GM12892 (cell line): ENCODE measurements around the gene FGGY.
A peak's percentile ranks its signal among the peaks of the same experiment; 100 is the strongest.
"Not testable (repeated sequence)": the region's sequence is repeated elsewhere in the genome, so short reads cannot be mapped to it uniquely, and the experiment has no call there.

Experiments
- DNase-seq: peaks from one replicate; pipeline ENCODE4 v3.0.0; 2011; ENCODE audit not compliant: insufficient read length
- FAIRE-seq: peaks from 2 replicates; lab custom pipeline; 2011; peaks lifted over from hg19 to GRCh38; lab: Jason Lieb, UNC
- POLR2A ChIP-seq: IDR thresholded peaks from 2 replicates; pipeline ENCODE4 v1.6.1; 2011; ENCODE audit warnings: low read depth, low read length, control low read depth
- POLR2AphosphoS5 ChIP-seq: IDR thresholded peaks from 2 replicates; pipeline ENCODE4 v1.6.1; 2011; ENCODE audit warnings: low read depth, low read length, control low read depth
- TAF1 ChIP-seq: IDR thresholded peaks from 2 replicates; pipeline ENCODE4 v1.6.1; 2011; ENCODE audit warnings: low read depth, mild to moderate bottlenecking, control low read depth, low read length, borderline replicate concordance

FGGY gene

DNA sequence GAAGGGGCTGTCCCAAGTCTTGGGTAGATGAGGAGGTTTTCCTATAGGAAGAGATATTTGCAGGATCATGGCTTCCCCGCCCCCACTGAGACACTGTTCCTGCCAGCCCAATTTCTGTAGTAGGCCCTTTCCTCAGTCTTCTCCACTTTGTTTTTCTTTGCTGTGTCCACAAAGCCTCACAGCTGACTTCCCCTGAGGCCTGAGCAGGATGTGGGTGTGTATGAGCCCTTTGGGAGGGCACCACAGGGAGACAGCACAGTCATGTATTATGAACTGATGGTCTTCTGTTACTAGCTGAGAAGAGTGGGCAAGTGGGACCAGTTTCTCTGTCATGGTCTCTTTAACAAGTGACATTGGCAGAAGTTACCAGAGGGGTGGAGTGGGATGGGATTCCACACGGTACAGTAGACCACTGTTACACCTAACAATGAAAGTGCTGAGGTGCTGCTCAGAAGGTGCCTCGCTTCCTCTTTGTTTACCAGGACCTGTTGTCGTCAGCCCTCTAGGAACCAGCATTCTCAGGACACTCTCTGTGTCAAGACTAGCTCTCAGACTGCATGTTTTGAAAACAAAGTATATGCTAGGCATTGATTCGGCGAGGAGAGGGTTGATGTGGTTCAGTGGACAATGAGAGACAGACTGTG lies 264.0 kb downstream of the FGGY start:
- no peak for FAIRE-seq
- DNase-seq, result no peak
- TF ChIP-seq TAF1 (no peak), POLR2AphosphoS5 (no peak), POLR2A (no peak)

DNA sequence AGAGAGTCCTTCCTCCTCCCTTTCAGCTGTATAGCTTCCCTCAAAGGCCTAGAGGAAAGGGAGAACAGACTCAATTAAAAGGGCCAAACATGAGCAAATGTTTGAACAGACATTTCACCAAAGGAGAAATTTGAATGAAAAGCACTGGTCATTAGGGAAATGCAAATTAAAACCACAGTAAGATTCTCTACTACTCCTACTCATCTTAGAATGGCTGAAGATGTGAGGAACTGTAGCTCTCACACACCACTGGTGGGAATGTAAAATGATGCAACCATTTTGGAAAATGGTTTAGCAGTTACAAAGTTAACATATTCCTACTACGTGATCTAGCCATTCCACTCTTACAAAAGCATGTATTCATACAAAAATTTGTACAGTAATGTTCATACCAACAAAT lies 264.9 kb downstream of the FGGY start:
- no peak for DNase-seq
- no peak for TF ChIP-seq POLR2AphosphoS5
- no peak for FAIRE-seq

DNA sequence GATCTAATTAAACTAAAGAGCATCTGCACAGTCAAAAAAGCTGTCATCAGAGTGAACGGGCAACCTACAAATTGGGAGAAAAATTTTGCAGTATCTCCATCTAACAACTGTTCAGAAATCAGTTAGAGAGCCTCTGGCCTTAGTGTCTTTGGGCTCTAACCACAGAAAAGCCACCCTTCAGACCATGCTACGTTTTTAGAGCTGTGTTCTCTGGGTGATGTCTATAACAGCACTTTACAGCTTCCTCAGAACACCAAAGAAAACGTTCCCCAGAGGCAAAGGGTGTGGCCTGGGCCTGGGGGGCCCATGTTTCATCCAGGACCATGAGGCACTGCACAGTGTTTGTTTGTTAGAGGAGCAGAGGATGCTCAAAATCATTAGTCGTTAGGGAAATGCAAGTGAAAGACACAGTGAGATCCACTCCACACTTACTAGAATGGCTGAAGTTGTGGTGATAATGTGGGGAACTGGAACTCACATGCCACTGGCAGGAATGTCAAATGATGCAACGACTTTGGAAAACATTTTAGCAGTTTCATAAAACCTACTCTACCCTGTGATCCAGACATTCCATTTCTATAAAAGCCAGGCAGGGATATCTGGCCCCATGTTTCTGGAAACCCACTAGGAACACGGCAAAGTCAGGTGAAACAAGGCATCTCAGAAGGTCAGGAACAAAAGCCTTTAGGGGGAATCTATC lies 267.4 kb downstream of the FGGY start:
- FAIRE-seq, result no peak
- TF ChIP-seq POLR2AphosphoS5, result no peak

DNA sequence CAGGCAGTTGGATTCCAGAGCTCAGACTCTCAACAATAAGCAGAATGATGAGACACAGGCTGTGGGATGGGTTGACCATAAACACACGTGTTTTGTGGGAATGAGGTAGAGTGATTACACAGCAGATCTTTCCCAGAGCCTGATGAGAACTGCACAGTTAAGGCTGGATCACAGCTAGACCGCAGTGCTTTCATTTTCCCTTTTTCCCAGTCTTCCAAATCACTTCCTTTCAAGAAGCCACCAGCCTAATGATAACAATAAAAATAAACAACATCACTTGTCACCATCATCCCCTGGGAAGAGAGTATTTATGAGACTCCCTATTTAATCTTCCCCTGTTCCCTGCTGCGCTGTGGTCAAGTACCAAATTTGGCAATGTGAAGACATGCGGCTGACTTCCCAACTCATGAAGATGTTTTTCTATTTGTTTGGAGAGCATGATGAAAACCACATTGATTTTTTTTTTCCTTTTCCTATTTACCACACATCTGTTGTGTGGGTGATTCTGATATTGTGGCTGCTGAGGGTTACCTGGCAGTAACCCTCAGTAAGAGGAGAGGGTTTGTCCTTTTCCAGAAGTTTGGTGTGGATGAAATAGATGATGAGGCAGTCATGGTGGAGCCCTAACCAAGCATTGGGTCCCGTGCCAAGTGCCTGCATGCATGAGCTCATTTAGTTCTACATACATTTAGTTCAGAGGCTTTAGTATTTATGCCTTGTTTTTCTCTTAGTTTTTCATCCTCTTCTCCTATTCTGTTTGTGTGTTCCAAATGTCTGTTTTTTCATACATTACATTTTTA lies 268.9 kb downstream of the FGGY start:
- FAIRE-seq (no peak), DNase-seq (no peak)
- TF ChIP-seq POLR2A (no peak), POLR2AphosphoS5 (no peak), TAF1 (no peak)

More for the DNA sequence above, 267.4 kb downstream of the FGGY start:
- DNase-seq, result no peak

DNA sequence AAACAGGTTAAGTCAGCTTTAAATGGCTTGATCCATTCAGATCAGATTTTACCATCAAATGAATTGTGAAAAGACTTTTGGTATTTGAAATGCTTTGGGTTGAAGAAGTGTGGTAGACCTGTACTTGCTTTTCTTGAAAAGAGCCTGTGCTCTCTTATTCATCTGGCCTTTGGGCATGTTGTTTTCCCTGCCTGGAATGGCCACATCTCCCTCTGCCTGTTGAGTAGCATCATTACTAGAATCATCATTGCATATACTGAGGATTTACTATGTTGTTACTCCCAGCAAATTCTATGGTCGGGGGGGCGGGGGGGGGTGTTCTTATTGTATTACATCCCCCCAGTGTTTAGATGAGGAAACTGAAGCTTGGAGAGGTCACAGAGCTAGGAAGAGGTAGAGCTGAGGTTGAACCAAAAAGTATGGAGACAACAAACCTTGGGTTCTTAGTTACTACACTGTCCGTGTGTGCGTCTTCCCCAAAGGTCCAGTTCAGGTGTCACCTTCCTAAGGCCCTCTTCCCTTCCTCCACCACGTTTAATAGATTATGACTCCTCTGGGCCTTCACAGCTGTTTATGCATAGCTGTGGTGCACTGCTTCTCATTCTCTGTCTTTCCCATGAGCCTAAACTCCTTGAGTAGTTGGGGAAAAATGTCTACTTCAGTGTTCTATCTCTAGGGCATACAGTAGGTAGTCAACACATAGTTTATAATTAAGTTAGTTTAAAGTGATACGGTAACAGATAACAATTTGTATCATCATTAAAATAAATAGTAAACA lies 271.5 kb downstream of the FGGY start:
- TF ChIP-seq TAF1 (no peak), POLR2A (no peak), POLR2AphosphoS5 (no peak)
- FAIRE-seq, result no peak
- no peak for DNase-seq

DNA sequence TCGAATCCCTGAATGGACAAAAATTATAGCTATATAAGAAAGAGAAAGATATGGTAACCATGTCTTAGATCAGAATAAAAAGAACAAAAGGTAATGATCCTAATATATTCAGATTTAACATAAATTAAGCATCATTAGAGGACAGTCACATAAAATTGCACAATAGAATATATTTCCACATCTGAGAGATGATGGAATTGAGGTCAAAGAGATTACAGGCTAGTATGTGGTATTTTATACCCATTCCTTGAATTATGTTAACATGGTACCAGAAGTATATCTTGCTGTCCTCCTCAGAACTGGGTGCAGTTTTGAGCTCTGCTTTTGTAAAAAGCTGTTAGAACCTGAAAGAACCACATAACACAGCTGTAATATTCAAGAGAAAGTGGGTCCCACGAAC lies 272.3 kb downstream of the FGGY start:
- FAIRE-seq, result no peak
- DNase-seq, result no peak
- TF ChIP-seq POLR2A (no peak), POLR2AphosphoS5 (no peak), TAF1 (no peak)

DNA sequence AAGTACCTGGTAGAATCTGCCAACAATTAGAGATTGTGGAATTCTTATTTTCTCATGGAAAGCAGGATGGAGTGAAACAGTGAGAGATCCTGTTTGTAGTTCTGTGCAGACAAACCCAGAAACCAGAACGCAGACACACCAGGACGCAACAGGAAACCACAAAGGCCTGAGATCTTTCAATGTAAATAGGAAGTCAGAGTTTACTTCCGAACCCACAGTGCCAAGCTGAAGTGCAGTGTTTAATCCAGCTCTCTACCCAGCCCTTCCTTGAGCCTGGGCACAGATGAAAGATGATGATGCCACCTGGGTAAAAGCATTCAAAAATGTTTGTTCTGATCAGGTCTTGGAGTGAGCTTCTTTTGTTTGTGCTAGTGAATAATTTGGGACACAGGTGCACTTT lies 273.6 kb downstream of the FGGY start:
- peak; percentile 56 for FAIRE-seq
- DNase-seq, result no peak
- TF ChIP-seq TAF1 (no peak), POLR2A (no peak), POLR2AphosphoS5 (no peak)

DNA sequence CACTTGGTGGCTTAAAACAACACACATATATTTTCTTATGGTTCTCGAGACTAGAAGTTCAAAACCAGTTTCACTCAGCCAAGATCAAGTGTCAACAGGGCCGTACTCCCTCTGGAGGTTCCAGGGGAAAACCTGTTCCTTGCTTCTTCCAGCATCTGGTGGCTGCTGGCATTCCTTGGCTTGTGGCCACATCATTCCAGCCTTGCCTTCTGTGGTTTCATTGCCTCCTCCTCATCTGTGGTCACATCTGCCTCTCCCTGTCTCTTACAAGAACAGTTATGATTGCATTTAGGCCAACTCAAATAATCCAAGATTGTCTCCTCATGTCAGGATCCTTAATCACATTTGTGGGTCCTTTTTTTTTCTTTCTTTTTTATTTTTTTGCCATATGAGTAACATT lies 277.2 kb downstream of the FGGY start:
- no peak for DNase-seq
- no peak for FAIRE-seq
- TF ChIP-seq POLR2A (no peak), POLR2AphosphoS5 (no peak), TAF1 (no peak)

DNA sequence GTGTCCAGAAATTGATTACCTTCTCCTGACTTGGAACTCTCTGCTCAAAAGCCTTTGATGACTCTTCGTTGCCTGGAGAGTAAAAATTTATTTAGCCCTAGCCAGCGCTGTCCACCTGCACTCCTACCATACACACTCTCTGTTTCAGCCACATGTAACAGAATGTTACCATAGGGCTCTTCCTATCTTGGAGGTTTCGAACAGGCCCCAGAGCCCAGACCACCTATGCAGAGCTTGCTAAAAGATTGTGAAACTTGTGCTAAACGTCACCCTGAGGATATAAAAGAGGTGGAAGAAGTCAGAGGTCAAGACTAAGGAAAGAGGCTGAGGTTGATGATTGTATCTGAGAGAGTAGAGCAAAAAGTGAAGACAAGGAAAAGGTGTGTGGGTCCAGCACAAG lies 280.9 kb downstream of the FGGY start:
- DNase-seq, result no peak
- no peak for TF ChIP-seq TAF1
- no peak for FAIRE-seq

DNA sequence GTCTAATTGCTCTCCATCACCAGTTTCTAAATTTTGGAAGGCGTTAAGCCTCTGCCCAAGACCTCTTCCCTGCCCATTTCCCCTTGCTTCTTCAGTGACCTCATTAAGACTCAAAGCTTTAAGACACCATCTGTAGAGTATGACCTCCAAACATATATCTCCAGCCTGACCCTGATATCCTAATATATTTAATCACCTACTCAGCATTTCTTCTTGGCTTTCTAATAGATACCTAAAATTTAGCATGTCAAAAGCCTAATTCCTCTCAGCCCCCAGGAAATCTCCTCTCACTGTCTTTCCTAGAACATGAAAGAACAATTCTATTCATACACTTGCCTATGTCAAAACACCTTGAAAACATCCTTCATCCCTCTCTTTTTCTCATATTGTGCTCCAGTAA lies 282.3 kb downstream of the FGGY start:
- no peak for TF ChIP-seq POLR2A
- TF ChIP-seq POLR2AphosphoS5, result no peak
- TF ChIP-seq TAF1, result no peak
- no peak for DNase-seq
- no peak for FAIRE-seq

DNA sequence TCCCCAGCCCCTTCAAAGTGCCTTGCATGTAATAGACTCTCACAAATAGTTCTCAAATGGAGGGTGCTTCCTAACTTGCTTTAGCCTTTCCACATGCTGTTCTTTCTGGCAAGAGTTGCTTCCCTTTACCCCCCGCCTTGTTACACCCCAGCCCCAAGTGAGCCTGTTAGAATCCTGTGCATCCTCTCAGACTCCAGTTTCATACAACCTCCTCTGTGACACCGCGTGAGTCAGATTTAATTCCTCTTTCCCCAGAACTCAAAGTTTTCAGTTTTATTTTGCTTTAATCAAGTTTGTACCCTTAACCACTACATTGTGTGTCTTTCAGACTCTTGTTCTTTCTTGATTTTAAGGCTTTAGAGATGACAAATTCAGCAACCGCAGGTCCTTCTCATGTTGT lies 283.4 kb downstream of the FGGY start:
- TF ChIP-seq POLR2AphosphoS5, result no peak
- TF ChIP-seq POLR2A, result no peak
- TF ChIP-seq TAF1, result no peak
- DNase-seq (no peak), FAIRE-seq (no peak)

DNA sequence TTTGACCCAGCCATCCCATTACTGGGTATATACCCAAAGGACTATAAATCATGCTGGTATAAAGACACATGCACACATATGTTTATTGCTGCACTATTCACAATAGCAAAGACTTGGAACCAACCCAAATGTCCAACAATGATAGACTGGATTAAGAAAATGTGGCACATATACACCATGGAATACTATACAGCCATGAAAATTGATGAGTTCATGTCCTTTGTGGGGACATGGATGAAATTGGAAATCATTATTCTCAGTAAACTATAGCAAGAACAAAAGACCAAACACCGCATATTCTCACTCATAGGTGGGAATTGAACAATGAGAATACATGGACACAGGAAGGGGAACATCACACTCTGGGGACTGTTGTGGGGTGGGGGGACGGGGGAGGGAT lies 295.5 kb downstream of the FGGY start:
- not testable (repeated sequence) for DNase-seq, FAIRE-seq

DNA sequence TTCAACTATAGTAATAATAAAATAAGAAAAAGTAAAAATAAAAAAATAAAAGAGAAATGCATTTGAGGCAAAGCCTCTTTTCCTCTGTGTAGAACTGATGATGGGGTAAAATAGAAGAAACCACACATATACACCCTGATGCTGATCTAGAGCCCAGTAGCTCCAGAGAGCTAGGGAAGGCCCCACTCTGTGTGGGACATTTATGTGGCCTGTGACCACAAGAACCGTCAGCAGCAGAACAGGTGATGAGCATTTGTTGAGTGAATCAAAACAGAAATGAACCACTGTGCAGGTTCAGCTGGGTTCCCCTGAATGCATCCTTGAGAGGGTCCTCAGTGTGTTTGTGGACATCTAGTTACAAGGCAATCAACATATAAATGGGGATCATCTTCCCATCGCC lies 296.0 kb downstream of the FGGY start:
- DNase-seq, result no peak
- no peak for FAIRE-seq
- TF ChIP-seq POLR2A (no peak), TAF1 (no peak), POLR2AphosphoS5 (no peak)
